Ovary (tissue), 1 donor: ENCODE data around the gene HRAS.

Source experiments
- EP300 ChIP-seq: sonication (generic); formaldehyde crosslinking; IDR thresholded peaks from one replicate; pipeline ENCODE4 v1.6.1; 2017; ENCODE audit warnings: antibody characterized with exemption
- POLR2A ChIP-seq: fragments of 450-650 bp; IDR thresholded peaks from one replicate; pipeline ENCODE4 v1.6.1; 2017; ENCODE audit warnings: antibody characterized with exemption, mild to moderate bottlenecking, moderate library complexity

DNA sequence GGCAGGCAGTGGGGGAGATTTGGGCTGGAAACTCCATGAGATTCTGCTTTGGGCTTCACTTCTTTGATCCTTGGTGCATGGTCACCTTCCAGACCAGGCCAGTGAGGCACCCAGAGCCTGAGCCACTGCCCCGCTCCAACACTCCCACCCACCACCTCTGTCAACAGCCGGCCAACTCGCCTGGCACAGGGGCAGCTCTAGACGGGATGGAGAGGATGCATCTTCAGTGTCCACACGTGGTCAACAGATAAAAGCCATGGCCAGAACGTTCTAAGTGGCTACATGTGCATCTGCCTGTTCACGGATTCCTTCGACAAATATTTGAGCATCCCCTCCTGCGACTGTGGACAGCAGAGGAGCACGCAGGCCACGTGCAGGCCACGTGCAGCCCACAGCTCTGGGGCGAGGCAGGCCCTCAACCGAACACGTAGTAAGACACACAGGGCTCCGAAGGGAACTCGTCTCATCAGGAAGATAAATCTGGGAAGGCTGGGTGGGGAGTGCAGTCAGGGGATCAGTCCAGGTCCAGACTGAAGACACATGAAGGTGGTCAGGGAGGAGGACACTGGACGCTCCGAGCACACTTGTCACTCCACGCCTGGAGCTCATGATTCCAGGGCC, 3.2 kb upstream of the HRAS start:
- TF ChIP-seq EP300 (no peak), POLR2A (no peak)
